GM19099 (cell line): ENCODE measurements around the gene ONECUT3.

Experiments
- POLR2A ChIP-seq: IDR thresholded peaks from 3 replicates; pipeline ENCODE4 v1.6.1; 2011; ENCODE audit warnings: low read depth; ENCODE audit not compliant: insufficient read length; ENCODE audit errors: extremely low read depth

Gene ONECUT3

DNA sequence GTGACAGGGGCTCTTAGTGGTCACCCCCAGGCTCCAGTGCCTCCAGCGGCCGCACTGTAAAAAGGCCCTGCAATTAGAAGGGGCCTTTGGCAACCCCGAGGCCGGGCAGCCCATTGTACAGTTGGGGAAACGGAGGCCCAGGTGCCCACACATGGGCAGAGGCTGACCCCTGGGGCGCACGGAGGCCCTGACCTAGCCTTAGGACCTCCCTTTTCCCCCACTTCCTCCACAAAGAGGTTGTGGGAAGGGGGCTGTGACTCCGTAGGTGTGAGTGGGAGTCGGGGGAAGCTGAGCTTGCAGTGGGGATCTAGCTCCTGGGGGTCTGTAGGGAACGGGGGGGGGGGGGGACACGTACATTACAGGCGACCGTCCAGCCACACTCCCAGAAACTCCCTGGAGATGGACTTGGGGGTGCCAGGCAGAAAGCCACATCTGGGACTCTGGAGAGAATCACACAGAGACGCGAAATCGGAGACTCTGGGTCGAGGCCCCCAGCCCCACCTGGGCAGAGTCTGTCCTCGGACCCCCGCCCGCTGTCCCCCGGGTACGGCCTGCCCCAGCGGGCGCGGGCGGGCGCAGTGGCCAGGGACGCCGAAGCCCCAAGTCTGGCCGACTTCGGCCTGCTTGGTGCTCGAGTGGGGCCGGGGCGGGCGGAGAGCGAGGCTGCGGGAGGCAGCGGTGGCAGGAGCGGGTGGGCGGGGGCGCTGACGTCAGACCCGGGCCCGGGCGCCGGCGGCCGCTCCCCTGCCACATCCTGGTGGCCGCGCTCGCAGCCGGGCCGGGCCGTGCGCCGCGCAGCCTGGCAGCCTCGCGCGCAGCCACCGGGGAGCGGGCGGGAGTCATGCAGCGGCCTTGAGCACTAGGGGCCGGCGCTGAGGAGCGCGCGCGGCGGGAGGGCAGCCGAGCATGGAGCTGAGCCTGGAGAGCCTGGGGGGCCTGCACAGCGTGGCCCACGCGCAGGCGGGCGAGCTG is at the start of gene ONECUT3:
Gene ONECUT3 (plus strand): TSS at position 750 of the 972 bp plus-strand sequence. CDS start 157 bp downstream, at position 907.
- no peak for TF ChIP-seq POLR2A

DNA sequence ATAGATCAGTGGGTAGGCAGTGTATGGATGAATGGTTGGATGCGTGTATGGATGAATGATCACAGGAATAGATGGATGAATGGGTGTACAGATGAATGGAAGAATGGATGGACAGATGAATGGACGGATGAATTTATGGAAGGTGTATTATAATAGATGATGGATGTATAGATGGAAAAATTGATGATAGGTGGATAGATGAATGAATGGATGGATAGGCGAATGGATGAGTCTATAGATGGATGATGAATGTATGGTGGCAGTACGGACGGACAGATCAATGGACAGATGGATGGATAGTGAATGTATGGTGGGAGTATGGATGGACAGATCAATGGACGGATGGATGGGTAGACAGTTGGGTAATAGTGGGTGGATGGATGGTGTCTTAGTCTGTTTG is 49.0 kb upstream of the ONECUT3 start:
- no peak for TF ChIP-seq POLR2A

DNA sequence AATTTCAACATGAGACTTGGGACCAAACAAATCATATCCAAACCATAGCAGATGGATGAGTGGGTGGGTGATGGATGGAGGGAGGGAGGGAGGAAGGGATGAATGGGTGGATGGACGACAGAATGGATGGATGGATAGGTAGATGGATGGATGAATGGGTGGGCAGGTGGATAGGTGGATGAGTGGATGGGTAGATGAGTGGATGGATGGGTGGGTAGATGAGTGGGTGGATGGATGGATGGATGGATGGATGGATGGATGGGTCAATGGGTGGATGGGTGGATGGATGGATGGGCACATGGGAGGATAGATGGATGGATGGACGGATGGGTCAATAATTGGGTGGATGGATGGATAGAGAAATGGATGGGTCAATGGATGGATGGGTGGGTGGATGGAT is 47.9 kb upstream of the ONECUT3 start:
- TF ChIP-seq POLR2A, result no peak

DNA sequence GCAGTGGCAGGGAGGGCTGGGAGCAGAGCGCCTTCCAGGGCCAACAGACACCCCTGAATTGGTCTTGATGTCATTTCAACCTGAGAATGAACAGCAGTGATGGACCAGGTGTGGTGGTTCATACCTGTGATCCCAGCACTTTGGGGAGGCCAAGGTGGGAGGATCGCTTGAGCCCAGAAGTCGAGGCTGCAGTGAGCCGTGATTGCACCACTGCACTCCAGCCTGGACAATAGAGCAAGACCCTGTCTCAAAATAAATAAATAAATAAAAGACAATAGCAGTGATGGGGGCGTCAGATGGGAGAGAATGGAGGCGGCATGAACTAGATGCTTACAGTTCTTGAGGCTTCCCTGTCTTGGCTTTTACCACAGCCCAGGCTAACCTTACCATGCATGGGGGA is 46.1 kb upstream of the ONECUT3 start:
- no peak for TF ChIP-seq POLR2A

DNA sequence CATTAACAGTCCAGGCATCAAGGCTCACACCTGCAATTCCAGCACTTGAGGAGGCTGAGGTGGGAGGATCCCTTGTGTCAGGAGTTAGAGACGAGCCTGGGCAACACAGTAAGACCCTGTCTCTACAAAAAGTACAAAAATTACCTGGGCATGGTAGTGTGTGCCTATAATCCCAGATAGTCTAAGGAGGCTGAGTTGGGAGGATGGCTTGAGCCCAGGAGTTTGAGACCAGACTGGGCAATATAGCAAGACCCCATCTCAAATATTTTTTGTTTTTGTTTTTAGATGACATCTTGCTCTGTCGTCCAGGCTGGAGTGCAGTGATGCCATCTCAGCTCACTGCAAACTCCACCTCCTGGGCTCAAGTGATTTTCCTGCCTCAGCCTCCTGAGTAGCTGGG is 40.1 kb upstream of the ONECUT3 start:
- TF ChIP-seq POLR2A, result no peak

DNA sequence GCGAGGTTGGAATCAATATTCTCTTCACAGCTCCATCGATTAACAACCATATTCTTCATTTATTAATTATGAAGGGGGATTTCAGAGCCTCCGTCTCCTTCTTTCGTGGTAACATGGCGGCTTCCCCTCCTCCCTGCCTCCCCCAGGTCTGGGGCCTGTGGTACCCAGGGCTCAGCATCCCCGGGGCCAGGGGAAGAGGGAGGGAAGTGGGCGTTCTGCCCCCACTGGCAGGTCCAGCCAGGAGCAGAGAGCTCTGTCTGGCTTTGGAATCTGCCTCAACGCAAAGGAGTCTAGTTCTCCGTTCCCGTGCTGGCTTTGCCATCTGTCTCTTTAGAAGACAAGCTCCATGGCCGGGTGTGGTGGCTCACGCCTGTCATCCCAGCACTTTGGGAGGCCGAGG is 37.8 kb upstream of the ONECUT3 start:
- TF ChIP-seq POLR2A, result no peak

DNA sequence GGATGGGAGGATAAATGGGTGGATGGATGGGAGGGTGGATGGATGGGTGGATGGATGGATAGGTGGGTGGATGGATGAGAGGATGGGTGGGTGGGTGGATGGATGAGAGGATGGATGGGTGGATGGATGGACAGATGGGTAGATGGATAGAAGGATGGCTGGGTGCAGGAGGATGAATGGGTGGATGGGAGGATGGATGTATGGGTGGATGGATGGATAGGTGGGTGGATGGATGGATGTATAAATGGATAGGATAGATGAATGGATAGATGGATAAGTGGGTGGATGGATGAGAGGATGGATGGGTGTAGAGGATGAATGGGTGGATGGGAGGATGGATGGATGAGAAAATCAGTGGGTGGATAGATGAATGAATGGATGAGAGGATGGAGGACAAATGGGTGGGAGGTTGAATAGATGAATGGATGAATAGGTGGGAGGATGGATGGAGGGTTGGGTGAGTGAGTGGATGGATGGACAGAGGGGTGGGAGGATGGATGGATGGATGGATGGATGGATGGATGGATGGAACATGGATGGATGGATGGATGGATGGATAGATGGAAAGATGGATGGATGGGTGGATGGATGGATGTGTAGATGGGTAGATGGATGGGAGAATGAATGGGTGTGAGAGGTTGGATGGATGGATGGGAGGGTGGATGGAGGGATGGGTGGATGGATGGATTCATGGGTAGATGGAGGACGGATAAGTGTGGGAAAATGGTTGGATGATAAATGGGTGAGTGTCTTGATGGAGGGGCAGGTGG is 35.9 kb upstream of the ONECUT3 start:
- TF ChIP-seq POLR2A, result no peak

DNA sequence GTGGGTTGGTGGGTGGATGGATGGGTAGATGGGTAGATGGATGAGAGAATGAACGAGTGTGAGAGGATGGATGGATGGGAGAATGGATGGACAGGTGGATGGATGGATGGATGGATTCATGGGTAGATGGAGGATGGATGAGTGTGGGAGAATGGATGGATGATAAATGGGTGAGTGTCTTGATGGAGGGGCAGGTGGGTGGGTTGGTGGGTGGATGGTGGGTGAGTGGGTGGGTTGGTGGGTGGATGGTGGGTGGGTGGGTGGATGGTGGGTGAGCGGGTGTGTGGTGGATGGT is 35.4 kb upstream of the ONECUT3 start:
- TF ChIP-seq POLR2A, result no peak

DNA sequence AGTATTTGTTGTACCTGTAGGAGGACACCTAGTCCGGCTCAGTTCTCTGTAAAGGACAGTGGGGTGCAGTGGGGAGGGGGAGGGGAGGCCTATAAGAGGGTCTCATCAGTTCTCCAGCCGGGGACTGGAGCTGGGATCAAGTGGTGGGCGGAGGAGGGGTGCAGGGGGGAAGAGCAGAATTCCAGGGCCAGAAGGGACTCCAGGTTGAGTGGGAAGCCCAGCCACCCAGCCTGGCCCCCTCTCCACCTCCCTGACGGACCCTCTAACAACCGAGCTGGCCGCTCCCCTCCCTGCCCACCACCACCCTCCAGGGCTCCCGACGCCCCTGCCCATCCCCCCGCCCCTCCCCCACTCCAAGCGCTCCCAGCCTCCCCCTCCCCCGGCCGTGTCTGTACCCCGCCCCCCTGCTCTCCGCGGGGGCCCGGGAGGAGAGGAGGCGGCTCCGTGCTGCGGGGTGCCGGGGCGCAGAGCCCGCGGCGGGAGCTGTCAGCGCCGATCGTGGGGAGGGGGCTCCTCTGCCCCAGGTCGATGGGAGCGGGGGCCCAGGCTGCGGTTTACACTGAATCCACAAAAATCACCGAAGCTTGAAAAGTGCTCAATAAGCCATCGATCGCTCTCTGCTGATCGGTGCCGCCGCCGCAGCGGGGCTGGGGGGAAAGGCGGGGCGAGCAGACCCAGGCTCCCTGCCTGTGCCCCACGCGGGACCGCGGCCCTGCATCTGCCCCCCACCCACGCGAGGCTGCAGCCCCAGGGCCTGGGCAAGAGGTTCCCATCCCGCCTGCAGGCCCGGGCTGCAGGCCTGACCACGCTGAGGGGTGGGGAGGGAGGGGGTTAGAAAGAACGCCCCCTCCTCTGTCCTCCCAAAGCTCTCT is 34.6 kb upstream of the ONECUT3 start:
- TF ChIP-seq POLR2A, result no peak

DNA sequence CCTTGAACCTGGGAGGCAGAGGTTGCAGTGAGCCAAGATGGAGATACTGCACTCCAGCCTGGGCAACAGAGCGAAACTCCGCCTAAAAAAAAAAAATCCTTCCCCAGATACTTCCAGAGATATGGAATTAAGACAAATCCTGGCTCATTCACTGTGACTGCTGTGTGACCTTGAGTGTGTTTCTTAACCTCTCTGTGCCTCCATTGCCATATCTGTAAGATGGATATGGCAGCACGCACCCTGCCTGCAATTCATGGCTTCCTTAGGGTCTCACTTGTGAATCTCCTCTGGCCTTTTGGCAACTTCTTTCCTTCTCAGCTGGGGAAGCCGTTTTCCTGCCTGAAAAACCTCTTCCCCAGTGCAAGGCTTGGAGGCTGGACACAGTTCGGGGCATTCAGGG is 33.8 kb upstream of the ONECUT3 start:
- no peak for TF ChIP-seq POLR2A

DNA sequence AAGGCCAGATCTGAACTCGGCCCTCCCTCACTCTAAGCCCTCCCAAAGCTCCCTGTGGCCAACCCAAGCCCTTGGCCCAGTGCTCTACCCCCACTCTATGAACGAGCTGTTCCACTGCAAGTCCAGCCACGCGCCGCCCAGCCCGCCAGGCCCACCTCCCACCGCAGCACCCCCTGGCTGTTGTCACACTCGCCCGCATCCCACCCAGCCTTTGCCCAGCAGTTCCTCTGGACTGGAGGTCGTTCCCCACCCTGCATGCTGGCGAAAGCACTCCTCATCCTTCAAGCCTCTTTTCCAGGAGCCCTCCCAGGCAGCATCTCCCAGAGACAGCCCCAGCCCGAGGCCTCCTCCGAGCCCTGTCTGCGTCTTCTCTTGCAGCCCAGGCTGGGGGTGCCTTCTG is 33.1 kb upstream of the ONECUT3 start:
- TF ChIP-seq POLR2A, result no peak

DNA sequence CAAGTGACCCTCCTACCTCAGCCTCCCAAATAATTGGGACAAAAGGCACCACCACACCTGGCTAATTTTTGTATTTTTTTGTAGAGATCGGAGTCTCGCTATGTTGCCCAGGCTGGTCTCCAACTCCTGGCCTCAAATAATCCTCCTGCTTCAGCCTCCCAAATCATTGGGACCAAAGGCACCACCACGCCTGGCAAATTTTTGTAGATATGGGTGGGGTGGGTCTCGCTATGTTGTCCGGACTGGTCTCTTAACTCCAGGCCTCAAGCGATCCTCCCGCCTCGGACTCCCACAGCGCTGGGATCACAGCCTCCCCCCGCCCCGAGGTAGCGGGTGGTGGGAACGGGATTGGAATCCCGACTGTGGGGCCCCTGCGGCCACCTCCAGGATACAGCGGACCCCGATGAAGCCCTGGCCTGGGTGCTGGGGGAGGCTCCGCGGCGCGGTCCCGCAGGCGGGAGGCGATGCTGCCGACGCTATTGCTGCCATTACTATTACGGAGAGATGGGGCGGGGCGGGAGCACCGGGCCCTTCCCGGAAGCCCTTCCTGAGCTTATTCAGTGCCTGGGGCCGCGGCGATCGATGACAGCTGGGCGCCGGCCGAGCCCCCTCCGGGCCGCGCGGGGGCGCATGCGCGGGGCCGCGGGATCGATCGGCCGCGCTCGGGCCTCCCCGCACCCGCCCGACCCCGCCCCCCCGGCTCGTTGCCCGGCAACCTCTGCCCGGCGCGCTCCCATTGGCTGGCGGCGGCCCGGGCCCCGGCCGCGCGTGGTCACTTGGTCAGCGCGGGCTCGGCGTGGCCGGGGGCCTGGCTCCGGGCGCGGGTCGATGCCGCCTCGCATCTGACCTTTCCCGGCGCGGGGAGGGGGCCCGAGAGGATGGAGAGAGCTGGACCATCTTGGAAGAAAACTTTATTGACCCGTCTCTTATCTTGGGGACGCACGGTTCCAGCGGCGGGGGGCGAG is 27.9 kb upstream of the ONECUT3 start:
- TF ChIP-seq POLR2A, result no peak

DNA sequence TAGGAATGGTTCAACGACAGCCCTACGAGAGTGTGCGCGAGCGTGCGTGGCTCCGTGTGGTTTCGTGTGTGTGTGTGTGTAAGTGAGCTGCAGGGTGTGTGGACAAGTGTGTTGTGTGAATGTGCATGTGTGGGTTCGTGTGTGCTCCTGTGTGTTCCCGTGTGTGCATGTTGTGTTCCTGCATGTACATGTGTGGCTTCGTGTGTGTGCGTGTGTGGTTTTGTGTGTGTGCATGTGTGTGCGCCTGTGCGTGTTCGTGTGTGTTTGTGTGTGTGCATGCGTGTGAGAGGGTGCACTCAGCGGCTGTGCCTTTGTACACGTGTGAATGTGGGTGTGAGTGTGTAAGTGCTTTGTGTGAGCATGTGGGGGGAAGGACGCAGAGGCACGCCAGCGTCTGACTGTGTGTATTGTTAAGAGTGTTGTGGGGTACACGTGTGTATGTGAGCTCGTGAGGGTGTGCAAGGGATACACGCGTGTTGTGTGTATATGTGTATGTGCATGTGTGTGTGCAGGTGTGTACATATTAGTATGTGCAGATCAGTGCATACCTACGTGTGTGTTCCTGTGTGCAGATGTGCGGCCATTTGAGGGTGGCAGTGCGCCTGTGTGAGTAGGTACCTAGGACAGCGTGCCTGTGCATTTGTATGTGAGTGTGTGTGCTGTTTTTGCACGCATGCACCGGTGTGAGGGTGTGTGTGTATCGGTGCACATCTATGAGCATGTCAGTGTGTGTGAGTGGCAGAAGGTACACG is 24.3 kb upstream of the ONECUT3 start:
- TF ChIP-seq POLR2A, result no peak
